ENCODE measurements around the gene ARID2.

DNA sequence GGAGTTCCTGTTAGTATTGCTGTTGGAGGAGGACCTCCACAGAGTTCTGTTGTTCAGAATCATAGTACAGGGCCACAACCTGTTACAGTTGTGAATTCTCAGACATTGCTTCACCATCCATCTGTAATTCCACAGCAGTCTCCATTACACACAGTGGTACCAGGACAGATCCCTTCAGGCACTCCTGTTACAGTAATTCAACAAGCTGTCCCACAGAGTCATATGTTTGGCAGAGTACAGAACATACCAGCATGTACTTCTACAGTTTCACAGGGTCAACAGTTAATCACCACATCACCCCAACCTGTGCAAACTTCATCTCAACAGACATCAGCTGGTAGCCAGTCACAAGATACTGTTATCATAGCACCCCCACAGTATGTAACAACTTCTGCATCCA lies 120.8 kb downstream of the ARID2 start:
- no peak for TF ChIP-seq POLR2A (IDR thresholded peaks at IDR 0.05)
- TF ChIP-seq, protein P1, sequence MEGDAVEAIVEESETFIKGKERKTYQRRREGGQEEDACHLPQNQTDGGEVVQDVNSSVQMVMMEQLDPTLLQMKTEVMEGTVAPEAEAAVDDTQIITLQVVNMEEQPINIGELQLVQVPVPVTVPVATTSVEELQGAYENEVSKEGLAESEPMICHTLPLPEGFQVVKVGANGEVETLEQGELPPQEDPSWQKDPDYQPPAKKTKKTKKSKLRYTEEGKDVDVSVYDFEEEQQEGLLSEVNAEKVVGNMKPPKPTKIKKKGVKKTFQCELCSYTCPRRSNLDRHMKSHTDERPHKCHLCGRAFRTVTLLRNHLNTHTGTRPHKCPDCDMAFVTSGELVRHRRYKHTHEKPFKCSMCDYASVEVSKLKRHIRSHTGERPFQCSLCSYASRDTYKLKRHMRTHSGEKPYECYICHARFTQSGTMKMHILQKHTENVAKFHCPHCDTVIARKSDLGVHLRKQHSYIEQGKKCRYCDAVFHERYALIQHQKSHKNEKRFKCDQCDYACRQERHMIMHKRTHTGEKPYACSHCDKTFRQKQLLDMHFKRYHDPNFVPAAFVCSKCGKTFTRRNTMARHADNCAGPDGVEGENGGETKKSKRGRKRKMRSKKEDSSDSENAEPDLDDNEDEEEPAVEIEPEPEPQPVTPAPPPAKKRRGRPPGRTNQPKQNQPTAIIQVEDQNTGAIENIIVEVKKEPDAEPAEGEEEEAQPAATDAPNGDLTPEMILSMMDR (IDR thresholded peaks at IDR 0.05): no peak

Data from body of pancreas (tissue), 4 donors.